Measurements from ENCODE around the gene PEDS1. TPM values are rescaled to one million over a fixed set of nuclear protein-coding genes. Genes with fewer than 3 reads are reported as not detected.
"Not testable (repeated sequence)": the region's sequence is repeated elsewhere in the genome, so short reads cannot be mapped to it uniquely, and the experiment has no call there.

Gene PEDS1
- total RNA-seq: 10 to 100 TPM; 20.5 to 20.9 TPM

GRCh38 chr20:50153500-50154377 is at the start of gene PEDS1:
TSS of gene PEDS1 (minus strand) at chr20:50153723. CDS start at chr20:50153637, 86 bp downstream.
- ChIA-PET CTCF (interaction anchor here (0.8 to 2.2 kb wide), 12 partner anchors 10 to 82 kb away, joined by 3 to 7 read pairs (median 4); partner anchors contain the start of gene UBE2V1), POLR2A (interaction anchor here (0.6 to 2.7 kb wide), 5 partner anchors 12 to 577 kb away, joined by 3 to 11 read pairs (median 4); no protein-coding TSS in a partner anchor)

GRCh38 chr20:50202677-50203076 is 49.2 kb upstream of the PEDS1 start:
- CTCF ChIA-PET: interaction anchor here (1.0 kb wide), 1 partner anchor 17 kb away, joined by 3 read pairs; no protein-coding TSS in a partner anchor
- POLR2A ChIA-PET: interaction anchor here (1.0 kb wide), 1 partner anchor 267 kb away, joined by 3 read pairs; no protein-coding TSS in a partner anchor

DNA sequence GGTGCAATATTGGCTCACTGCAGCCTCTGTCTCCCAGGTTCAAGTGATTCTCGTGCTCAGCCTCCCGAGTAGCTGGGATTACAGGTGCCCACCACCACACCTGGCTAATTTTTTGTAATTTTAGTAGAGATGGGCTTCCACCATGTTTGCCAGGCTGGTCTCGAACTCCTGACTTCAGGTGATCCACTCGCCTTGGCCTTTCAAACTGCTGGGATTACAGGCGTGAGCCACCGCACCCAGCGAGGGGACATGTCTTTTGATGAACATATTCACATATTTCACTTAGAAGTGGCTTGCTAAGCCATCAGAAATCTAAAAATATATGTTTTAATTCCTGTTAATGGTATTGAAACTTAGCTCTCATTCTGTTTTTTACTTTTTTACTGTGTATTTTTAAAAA is 48.2 kb upstream of the PEDS1 start:
- POLR2A ChIA-PET: not testable (repeated sequence)
- CTCF ChIA-PET: interaction anchor here (1.1 to 2.7 kb wide), 3 partner anchors 10 to 261 kb away, joined by 3 to 5 read pairs (median 3); no protein-coding TSS in a partner anchor

DNA sequence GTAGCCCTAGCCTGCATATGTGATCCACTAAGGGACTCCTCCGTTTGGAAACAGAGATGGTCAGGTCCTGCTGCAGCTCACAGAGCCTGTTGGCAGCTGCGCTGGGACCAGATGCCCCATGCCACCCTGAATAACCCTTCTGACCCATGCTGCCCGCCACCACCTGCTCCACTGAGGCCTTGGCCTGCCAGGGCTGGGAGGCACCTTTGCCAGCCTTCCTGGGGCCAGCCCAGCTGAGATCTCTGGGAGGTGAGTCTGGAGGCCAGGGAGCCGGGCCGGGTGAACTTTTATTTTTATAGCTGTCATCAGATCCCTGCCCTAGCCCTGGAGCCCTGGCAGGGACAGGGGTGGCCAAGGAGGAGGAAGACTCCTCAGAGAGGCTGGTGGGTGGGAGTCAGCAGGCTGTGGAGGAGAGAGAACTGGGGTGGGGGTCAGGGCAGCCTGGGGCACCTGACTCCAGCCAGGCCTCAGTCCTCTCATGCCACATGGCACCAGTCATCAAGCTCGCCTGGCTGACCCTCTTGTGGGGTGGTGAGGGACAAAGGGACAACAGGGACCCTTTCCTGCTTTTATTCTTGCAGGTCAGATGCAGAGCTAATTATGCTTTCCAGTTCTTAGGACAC is 47.1 kb upstream of the PEDS1 start:
- ChIA-PET POLR2A (interaction anchor here (0.6 to 0.9 kb wide), 2 partner anchors 21 to 47 kb away, joined by 3 to 5 read pairs; partner anchors contain the start of gene PEDS1), CTCF (interaction anchor here (2.7 kb wide), 1 partner anchor 262 kb away, joined by 5 read pairs; no protein-coding TSS in a partner anchor)

- POLR2A ChIA-PET: interaction anchor here (0.9 kb wide), 1 partner anchor 22 kb away, joined by 3 read pairs; no protein-coding TSS in a partner anchor
- CTCF ChIA-PET: interaction anchor here (0.6 to 2.7 kb wide), 2 partner anchors 9 to 263 kb away, joined by 3 to 5 read pairs; partner anchors contain the start of gene CEBPB
Measured at GRCh38 chr20:50199703-50200102, 46.2 kb upstream of the PEDS1 start.

DNA sequence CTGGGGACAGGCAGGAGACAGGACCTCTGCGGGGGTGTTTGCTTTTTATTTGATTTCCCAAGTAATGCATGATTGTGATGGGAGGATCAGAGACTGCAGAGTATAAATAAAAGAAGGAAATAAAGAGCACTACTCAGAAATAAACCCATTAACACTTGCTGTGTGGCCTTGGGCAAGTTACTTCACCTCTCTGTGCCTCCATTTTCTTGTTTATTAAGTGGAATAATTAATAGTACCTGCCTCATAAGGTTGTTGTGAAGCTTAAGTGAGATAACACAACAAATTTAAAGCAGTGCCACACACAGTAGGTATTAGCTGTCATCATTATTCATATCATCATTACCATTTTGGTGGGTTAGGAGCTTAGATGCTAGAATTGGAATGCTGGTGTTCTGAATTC is 45.2 kb upstream of the PEDS1 start:
- ChIA-PET POLR2A (no interaction called here), CTCF (interaction anchor here (2.7 kb wide), 1 partner anchor 264 kb away, joined by 5 read pairs; no protein-coding TSS in a partner anchor)

DNA sequence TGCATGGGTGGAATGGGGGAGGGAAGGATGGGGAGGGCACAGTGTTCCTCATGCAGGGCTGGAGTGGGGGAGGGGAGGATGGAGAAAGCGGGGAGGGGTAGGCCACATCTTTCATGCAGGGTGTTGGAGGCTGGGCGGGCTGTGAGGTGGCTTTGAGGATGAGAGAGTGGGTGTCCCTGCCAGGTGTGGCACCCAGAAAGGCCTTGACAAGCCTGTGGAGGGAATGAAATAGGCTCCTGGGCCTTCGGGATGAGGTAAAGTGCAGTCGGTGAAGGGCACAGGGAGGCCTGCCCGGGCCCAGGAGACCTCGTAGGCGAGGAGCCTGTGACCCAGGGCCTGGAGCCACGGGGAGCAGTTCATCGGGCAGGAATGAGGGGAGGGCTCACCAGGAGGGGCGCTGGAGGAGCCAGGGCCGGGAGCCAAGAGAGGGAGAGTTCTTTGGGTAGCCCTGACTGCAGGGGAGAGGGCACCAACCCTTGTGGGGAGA is 44.7 kb upstream of the PEDS1 start:
- POLR2A ChIA-PET: no interaction called here
- CTCF ChIA-PET: no interaction called here

DNA sequence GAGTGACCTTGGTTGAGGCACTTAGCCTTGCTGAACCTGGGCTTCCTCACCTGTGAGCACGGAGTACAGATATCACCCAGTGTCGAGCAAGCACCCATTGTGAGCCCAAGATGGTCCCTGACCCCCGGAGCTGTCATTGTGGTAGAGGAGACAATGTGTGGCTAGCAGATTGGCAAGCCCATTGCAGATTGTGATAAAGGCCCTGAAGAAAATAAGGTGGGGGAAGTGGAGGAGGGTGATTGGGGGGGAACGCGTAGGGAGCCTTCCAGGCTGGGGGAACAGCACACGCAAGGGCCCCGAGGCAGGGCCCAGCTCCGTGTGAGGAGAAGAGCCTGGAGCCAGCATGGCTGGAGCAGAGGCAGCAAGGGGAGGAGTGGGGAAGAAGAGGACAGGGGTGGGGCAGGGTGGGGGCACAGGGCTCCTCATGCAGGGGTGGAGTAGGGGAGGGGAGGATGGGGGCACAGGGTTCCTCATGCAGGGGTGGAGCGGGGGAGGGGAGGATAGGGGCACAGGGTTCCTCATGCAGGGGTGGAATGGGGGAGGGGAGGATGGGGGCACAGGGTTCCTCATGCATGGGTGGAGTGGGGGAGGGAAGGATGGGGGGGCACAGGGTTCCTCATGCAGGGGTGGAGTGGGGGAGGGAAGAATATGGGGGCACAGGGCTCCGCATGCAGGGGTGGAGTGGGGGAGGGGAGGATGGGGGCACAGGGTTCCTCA is 44.1 kb upstream of the PEDS1 start:
- CTCF ChIA-PET: interaction anchor here (0.6 to 1.2 kb wide), 2 partner anchors 10 to 195 kb away, joined by 3 read pairs; no protein-coding TSS in a partner anchor
- POLR2A ChIA-PET: no interaction called here

GRCh38 chr20:50196896-50197295 is 43.4 kb upstream of the PEDS1 start:
- POLR2A ChIA-PET: no interaction called here
- CTCF ChIA-PET: interaction anchor here (0.6 to 1.2 kb wide), 2 partner anchors 11 to 195 kb away, joined by 3 read pairs; no protein-coding TSS in a partner anchor

- POLR2A ChIA-PET: no interaction called here
Measured at GRCh38 chr20:50196248-50196647, 42.7 kb upstream of the PEDS1 start.

DNA sequence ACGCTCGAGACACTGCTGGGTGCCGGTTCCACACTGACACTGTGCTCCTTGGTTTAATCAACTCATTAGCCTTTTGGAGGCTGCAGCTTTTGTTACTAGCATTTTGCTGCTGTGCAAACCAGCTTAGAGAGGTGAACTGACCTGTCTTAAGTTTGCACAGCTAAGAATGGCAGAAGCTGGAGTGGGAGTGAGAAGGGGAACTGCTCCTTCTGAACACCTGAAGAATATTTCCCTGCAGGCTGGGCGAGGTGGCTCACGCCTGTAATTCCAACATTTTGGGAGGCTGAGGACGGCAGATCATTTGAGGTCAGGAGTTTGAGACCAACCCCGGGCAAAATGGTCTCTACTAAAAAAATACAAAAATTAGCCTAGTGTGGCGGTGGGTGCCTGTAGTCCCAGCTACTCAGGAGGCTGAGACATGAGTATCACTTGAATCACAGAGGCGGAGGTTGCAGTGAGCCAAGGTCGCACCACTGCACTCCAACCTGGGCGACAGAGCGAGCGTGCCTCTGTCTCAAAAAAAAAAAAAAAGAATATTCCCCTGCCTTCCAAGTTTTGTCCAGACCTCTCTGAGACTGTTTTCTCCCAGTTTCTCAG is 42.1 kb upstream of the PEDS1 start:
- CTCF ChIA-PET: no interaction called here
- POLR2A ChIA-PET: no interaction called here

More at GRCh38 chr20:50196248-50196647, 42.7 kb upstream of the PEDS1 start:
- CTCF ChIA-PET: interaction anchor here (1.2 kb wide), 1 partner anchor 12 kb away, joined by 3 read pairs; no protein-coding TSS in a partner anchor

- CTCF ChIA-PET: no interaction called here
- POLR2A ChIA-PET: interaction anchor here (0.6 kb wide), 1 partner anchor 145 kb away, joined by 3 read pairs; no protein-coding TSS in a partner anchor
Measured at GRCh38 chr20:50194831-50195523, 41.5 kb upstream of the PEDS1 start.

GRCh38 chr20:50194422-50194830 is 40.9 kb upstream of the PEDS1 start:
- CTCF ChIA-PET: interaction anchor here (0.6 to 1.1 kb wide), 2 partner anchors 264 to 266 kb away, joined by 3 to 4 read pairs; no protein-coding TSS in a partner anchor
- POLR2A ChIA-PET: interaction anchor here (0.6 kb wide), 1 partner anchor 145 kb away, joined by 3 read pairs; no protein-coding TSS in a partner anchor

GRCh38 chr20:50193836-50194421 is 40.4 kb upstream of the PEDS1 start:
- ChIA-PET CTCF (interaction anchor here (0.6 to 1.1 kb wide), 3 partner anchors 86 to 266 kb away, joined by 3 to 4 read pairs (median 3); no protein-coding TSS in a partner anchor), POLR2A (no interaction called here)

GRCh38 chr20:50193199-50193835 is 39.8 kb upstream of the PEDS1 start:
- ChIA-PET CTCF (interaction anchor here (0.8 to 1.1 kb wide), 2 partner anchors 87 to 267 kb away, joined by 3 to 4 read pairs; no protein-coding TSS in a partner anchor), POLR2A (no interaction called here)

- ChIA-PET POLR2A (interaction anchor here (0.7 to 2.0 kb wide), 3 partner anchors 146 to 271 kb away, joined by 3 to 9 read pairs (median 3); no protein-coding TSS in a partner anchor), CTCF (interaction anchor here (0.9 to 9.0 kb wide), 3 partner anchors 9 to 271 kb away, joined by 3 to 73 read pairs (median 4); no protein-coding TSS in a partner anchor)
Measured at GRCh38 chr20:50192364-50193198, 39.1 kb upstream of the PEDS1 start.

Data from activated CD8-positive, alpha-beta memory T cell treated with anti-CD3 and anti-CD28 coated beads for 36 hours (primary cell).